H9 (cell line): ENCODE data around the gene TEX261. TPM values are rescaled to one million over a fixed set of nuclear protein-coding genes. Genes with fewer than 3 reads are reported as not detected.
A peak's percentile ranks its signal among the peaks of the same experiment; 100 is the strongest.

Experiments
- DNase-seq: peaks from one replicate; pipeline ENCODE4 v3.0.0-alpha.2; 2017
- H2AFZ ChIP-seq: one replicate; pipeline ENCODE4 v1.6.1; 2013; ENCODE audit warnings: mild to moderate bottlenecking, low read length, control low read depth, moderate library complexity
- H2AK5ac ChIP-seq: 2 replicates; pipeline ENCODE4 v1.6.1; 2013; ENCODE audit warnings: low read length, control low read depth, mixed read lengths; ENCODE audit not compliant: insufficient read length
- H2BK120ac ChIP-seq: one replicate; pipeline ENCODE4 v1.6.1; 2013; ENCODE audit warnings: low read depth, mild to moderate bottlenecking, low read length, control low read depth, inconsistent platforms; ENCODE audit not compliant: poor library complexity, severe bottlenecking
- H2BK12ac ChIP-seq: 2 replicates; pipeline ENCODE4 v1.6.1; 2013; ENCODE audit warnings: low read length, control low read depth, mixed read lengths, low read depth; ENCODE audit not compliant: insufficient read length
- H2BK15ac ChIP-seq: 2 replicates; pipeline ENCODE4 v1.6.1; 2013; ENCODE audit warnings: low read depth, low read length, control low read depth
- H2BK20ac ChIP-seq: one replicate; pipeline ENCODE4 v1.6.1; 2013; ENCODE audit warnings: low read depth, mild to moderate bottlenecking, low read length, control low read depth, inconsistent platforms; ENCODE audit not compliant: poor library complexity, severe bottlenecking
- H2BK5ac ChIP-seq: 2 replicates; pipeline ENCODE4 v1.6.1; 2013; ENCODE audit warnings: low read length, control low read depth, mixed read lengths; ENCODE audit not compliant: insufficient read length
- H3K14ac ChIP-seq: 2 replicates; pipeline ENCODE4 v1.6.1; 2013; ENCODE audit warnings: low read length, control low read depth; ENCODE audit not compliant: insufficient read depth
- H3K18ac ChIP-seq: 2 replicates; pipeline ENCODE4 v1.6.1; 2013; ENCODE audit warnings: low read depth, mild to moderate bottlenecking, mixed read lengths, low read length, control low read depth; ENCODE audit not compliant: insufficient read length
- H3K23ac ChIP-seq: 2 replicates; pipeline ENCODE4 v1.6.1; 2013; ENCODE audit warnings: low read length, control low read depth, mixed read lengths, low read depth; ENCODE audit not compliant: insufficient read length
- H3K23me2 ChIP-seq: 2 replicates; pipeline ENCODE4 v1.6.1; 2013; ENCODE audit warnings: low read depth, mild to moderate bottlenecking, mixed read lengths, low read length, control low read depth; ENCODE audit not compliant: insufficient read length, poor library complexity, severe bottlenecking
- H3K27ac ChIP-seq: 2 replicates; pipeline ENCODE4 v1.5.1; 2013; ENCODE audit warnings: low read length, control low read depth, mixed read lengths, low read depth; ENCODE audit not compliant: insufficient read length
- H3K27me3 ChIP-seq: 2 replicates; pipeline ENCODE4 v1.6.1; 2013; ENCODE audit warnings: low read length, control low read depth, inconsistent platforms; ENCODE audit not compliant: insufficient read depth
- H3K4ac ChIP-seq: 2 replicates; pipeline ENCODE4 v1.6.1; 2013; ENCODE audit warnings: low read depth, mild to moderate bottlenecking, control low read depth, inconsistent platforms, low read length, moderate library complexity
- H3K4me1 ChIP-seq: 2 replicates; pipeline ENCODE4 v1.6.1; 2013; ENCODE audit warnings: low read length, control low read depth, inconsistent platforms; ENCODE audit not compliant: insufficient read depth
- H3K4me2 ChIP-seq: 2 replicates; pipeline ENCODE4 v1.6.1; 2013; ENCODE audit warnings: low read length, control low read depth, mixed read lengths; ENCODE audit not compliant: insufficient read length, insufficient read depth
- H3K56ac ChIP-seq: 2 replicates; pipeline ENCODE4 v1.6.1; 2013; ENCODE audit warnings: low read depth, mild to moderate bottlenecking, mixed read lengths, low read length, control low read depth; ENCODE audit not compliant: insufficient read length
- H3K79me1 ChIP-seq: 2 replicates; pipeline ENCODE4 v1.6.1; 2013; ENCODE audit warnings: low read depth, mild to moderate bottlenecking, moderate library complexity, low read length, control low read depth, inconsistent platforms; ENCODE audit not compliant: insufficient read depth, poor library complexity, severe bottlenecking
- H3K79me2 ChIP-seq: 2 replicates; pipeline ENCODE4 v1.6.1; 2013; ENCODE audit warnings: low read length, control low read depth, inconsistent platforms; ENCODE audit not compliant: insufficient read depth
- H3K9ac ChIP-seq: 2 replicates; pipeline ENCODE4 v1.6.1; 2013; ENCODE audit warnings: low read length, control low read depth, mixed read lengths; ENCODE audit not compliant: insufficient read length; ENCODE audit errors: extremely low read depth
- H3K9me3 ChIP-seq: one replicate; pipeline ENCODE4 v1.6.1; 2013; ENCODE audit warnings: low read depth, low read length, inconsistent platforms; ENCODE audit not compliant: control insufficient read depth
- H3T11ph ChIP-seq: one replicate; pipeline ENCODE4 v1.6.1; 2013; ENCODE audit warnings: mild to moderate bottlenecking, low read length, control low read depth, inconsistent platforms
- H4K20me1 ChIP-seq: one replicate; pipeline ENCODE4 v1.6.1; 2013; ENCODE audit not compliant: control insufficient read depth, insufficient read length, insufficient read depth
- H4K5ac ChIP-seq: 2 replicates; pipeline ENCODE4 v1.6.1; 2013; ENCODE audit warnings: low read depth, mild to moderate bottlenecking, mixed read lengths, low read length, control low read depth; ENCODE audit not compliant: insufficient read length
- H4K8ac ChIP-seq: replicated peaks from 2 replicates; pipeline ENCODE4 v1.6.1; 2013; ENCODE audit warnings: low read length, control low read depth, mixed read lengths, low read depth; ENCODE audit not compliant: insufficient read length
- H4K91ac ChIP-seq: 2 replicates; pipeline ENCODE4 v1.6.1; 2013; ENCODE audit warnings: low read depth, mild to moderate bottlenecking, moderate library complexity, mixed read lengths, low read length, control low read depth; ENCODE audit not compliant: insufficient read length
- H3K27ac Mint-ChIP-seq, 3 experiments: 2 replicates in 2 of 3; 3 replicates in 1 of 3; pipeline ENCODE4 v1.8.0; 2020 to 2021; ENCODE audit warnings: mixed read lengths in 3 of 3, mild to moderate bottlenecking in 1 of 3, moderate library complexity in 1 of 3
- H3K27me3 Mint-ChIP-seq: 2 replicates; pipeline ENCODE4 v1.8.0; 2021; ENCODE audit warnings: low read depth, mild to moderate bottlenecking, moderate library complexity, mixed read lengths
- H3K36me3 Mint-ChIP-seq, 3 experiments: 2 replicates in 2 of 3; 3 replicates in 1 of 3; pipeline ENCODE4 v1.8.0; 2020 to 2021; ENCODE audit warnings: low read depth in 3 of 3, mixed read lengths in 3 of 3; ENCODE audit not compliant: insufficient read depth in 1 of 3
- H3K4me1 Mint-ChIP-seq, 2 experiments: 2 replicates each; pipeline ENCODE4 v1.8.0; 2020; ENCODE audit warnings: mixed read lengths in 2 of 2
- H3K4me3 Mint-ChIP-seq, 2 experiments: 2 replicates in 1 of 2; 3 replicates in 1 of 2; pipeline ENCODE4 v1.8.0; 2020 to 2021; ENCODE audit warnings: mild to moderate bottlenecking in 2 of 2, mixed read lengths in 2 of 2, moderate library complexity in 1 of 2
- H3K9me3 Mint-ChIP-seq, 2 experiments: 2 replicates in 1 of 2; 3 replicates in 1 of 2; pipeline ENCODE4 v1.8.0; 2020; ENCODE audit warnings: mild to moderate bottlenecking in 2 of 2, mixed read lengths in 2 of 2, moderate library complexity in 1 of 2
- WGBS: extraction: QIAGEN DNeasy Blood & Tissue Kit; methylation state at CpG from one replicate; pipeline ENCODE4 v1.1.7; 2013; ENCODE audit warnings: missing lambda C conversion rate, low lambda C conversion rate, mixed read lengths; ENCODE audit not compliant: insufficient read length; ENCODE audit errors: extremely low coverage; 5-methylcytosine and 5-hydroxymethylcytosine counted together
- total RNA-seq: library from RNA; stranded (reverse); gene quantifications from 2 replicates; pipeline ENCODE4 v1.2.1, GENCODE V29; 2021
- TF ChIP-seq, protein P1 (sequence below): fragments of 200-600 bp; sonication (generic); conservative IDR thresholded peaks from 3 replicates; pipeline ENCODE4 v1.8.0; 2021; ENCODE audit warnings: antibody characterized with exemption, mild to moderate bottlenecking

Gene TEX261
- total RNA-seq, 1 experiment from 2014 or later, result 19.2 TPM

DNA sequence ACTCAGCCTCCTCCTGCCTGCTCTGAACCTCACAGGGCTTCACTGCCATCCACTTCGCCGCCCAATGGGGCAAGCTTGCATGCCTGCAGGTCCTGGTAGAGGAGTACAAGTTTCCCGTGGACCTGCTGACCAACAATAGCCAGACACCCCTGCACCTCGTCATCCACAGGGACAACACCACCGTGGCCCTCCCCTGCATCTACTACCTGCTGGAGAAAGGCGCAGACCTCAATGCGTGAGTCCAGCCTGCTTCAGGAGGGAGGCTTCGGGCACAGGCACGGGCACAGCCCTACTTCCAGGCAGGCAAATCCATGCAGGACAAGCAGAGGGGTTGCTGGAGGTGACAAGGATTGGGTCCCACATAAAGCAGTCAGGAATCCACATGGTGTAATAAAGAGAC is 15.0 kb downstream of the TEX261 start:
- H3K4me2 ChIP-seq, result no peak overlapping the region
- no CpG with 5 or more reads among the region's 9 CpGs for WGBS
- DNase-seq, result peak; percentile 24
- no peak overlapping the region for H3K18ac ChIP-seq
- H3K23ac ChIP-seq, result no peak overlapping the region
- peaks cover 2% of the 10 kb centered on the region; the same call in 1 of the 2 replicates for H3K27me3 ChIP-seq
- no peaks in the 10 kb centered on the region for H3K4me1 ChIP-seq
- no peak overlapping the region for H2AK5ac ChIP-seq
- no peak overlapping the region for H2BK120ac ChIP-seq
- no peak overlapping the region for H3K9ac ChIP-seq
- no peak overlapping the region for H3K14ac ChIP-seq
- no peaks in the 10 kb centered on the region for H3K9me3 ChIP-seq
- no peak overlapping the region for H3K56ac ChIP-seq
- H2AFZ ChIP-seq, result no peak overlapping the region
- no peak overlapping the region for H3K27ac ChIP-seq
- H2BK20ac ChIP-seq, result no peak overlapping the region
- Mint-ChIP-seq H3K4me3 (peak overlapping the region; percentile 49 to 76; a peak in 3 of 5 replicates), H3K27me3 (peaks cover 49% of the 10 kb centered on the region), H3K27ac (no peak overlapping the region), H3K4me1 (peaks cover 17 to 18% of the 10 kb centered on the region in 2 experiments), H3K36me3 (no peaks in the 10 kb centered on the region), H3K9me3 (no peaks in the 10 kb centered on the region)
- no peaks in the 10 kb centered on the region for H3K79me2 ChIP-seq
- no peak overlapping the region for H3T11ph ChIP-seq
- H3K79me1 ChIP-seq, result no peaks in the 10 kb centered on the region
- H4K91ac ChIP-seq, result no peak overlapping the region
- H3K23me2 ChIP-seq, result peaks cover 7% of the 10 kb centered on the region
- no peak overlapping the region for H2BK5ac ChIP-seq
- no peak overlapping the region for H3K4ac ChIP-seq
- H2BK12ac ChIP-seq, result no peak overlapping the region
- no peak overlapping the region for H2BK15ac ChIP-seq
- TF ChIP-seq, protein P1, sequence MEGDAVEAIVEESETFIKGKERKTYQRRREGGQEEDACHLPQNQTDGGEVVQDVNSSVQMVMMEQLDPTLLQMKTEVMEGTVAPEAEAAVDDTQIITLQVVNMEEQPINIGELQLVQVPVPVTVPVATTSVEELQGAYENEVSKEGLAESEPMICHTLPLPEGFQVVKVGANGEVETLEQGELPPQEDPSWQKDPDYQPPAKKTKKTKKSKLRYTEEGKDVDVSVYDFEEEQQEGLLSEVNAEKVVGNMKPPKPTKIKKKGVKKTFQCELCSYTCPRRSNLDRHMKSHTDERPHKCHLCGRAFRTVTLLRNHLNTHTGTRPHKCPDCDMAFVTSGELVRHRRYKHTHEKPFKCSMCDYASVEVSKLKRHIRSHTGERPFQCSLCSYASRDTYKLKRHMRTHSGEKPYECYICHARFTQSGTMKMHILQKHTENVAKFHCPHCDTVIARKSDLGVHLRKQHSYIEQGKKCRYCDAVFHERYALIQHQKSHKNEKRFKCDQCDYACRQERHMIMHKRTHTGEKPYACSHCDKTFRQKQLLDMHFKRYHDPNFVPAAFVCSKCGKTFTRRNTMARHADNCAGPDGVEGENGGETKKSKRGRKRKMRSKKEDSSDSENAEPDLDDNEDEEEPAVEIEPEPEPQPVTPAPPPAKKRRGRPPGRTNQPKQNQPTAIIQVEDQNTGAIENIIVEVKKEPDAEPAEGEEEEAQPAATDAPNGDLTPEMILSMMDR, result no peak
- H4K5ac ChIP-seq, result no peak overlapping the region
- H4K8ac ChIP-seq, result no peak overlapping the region
- H4K20me1 ChIP-seq, result no peaks in the 10 kb centered on the region
